T-helper 2 cell treated with Interferon-gamma antibody and Interleukin-4, amounts not matched to agents 100 ng/mL and 5 ng/mL, for 36 hours (primary cell): ENCODE results near the gene PLPP7. TPM values are rescaled to one million over a fixed set of nuclear protein-coding genes. Genes with fewer than 3 reads are reported as not detected.

Source experiments
- total RNA-seq: library from RNA; stranded (reverse); gene quantifications from 2 replicates; pipeline ENCODE4 v1.2.3, GENCODE V29; 2022

The PLPP7 gene
- total RNA-seq, 1 donor from 2014 or later: not detected

Other genes with a start within 250 kb of the PLPP7 start
- gene AIF1L, start 193.2 kb upstream of the PLPP7 start, total RNA-seq: 0.25 and 0.32 TPM in 2 replicates
- 79.7 and 80.3 TPM in 2 replicates for gene NUP214, start 164.1 kb upstream of the PLPP7 start, total RNA-seq
- 99.3 and 101 TPM in 2 replicates for gene FAM78A, start 13.2 kb upstream of the PLPP7 start, total RNA-seq
- gene PRRC2B, start 104.4 kb downstream of the PLPP7 start, total RNA-seq: 181 and 190 TPM in 2 replicates
- gene POMT1, start 213.2 kb downstream of the PLPP7 start, total RNA-seq: 34.9 and 36.5 TPM in 2 replicates
- 28.6 and 30.1 TPM in 2 replicates for gene UCK1, start 241.5 kb downstream of the PLPP7 start, total RNA-seq